Kidney capillary endothelial cell (primary cell): Measurements from ENCODE around the gene GLT1D1.

Experiments used
- DNase-seq: peaks from one replicate; pipeline ENCODE4 v3.0.0-alpha.2; 2018; ENCODE audit warnings: low spot score

GLT1D1 gene

GRCh38 chr12:128968668-128969067 lies 115.4 kb downstream of the GLT1D1 start:
- DNase-seq: no peak

- no peak for DNase-seq
Measured at GRCh38 chr12:128969480-128970055, 116.3 kb downstream of the GLT1D1 start.

GRCh38 chr12:128970110-128970509 lies 116.8 kb downstream of the GLT1D1 start:
- no peak for DNase-seq

GRCh38 chr12:128970941-128971340 lies 117.7 kb downstream of the GLT1D1 start:
- no peak for DNase-seq

GRCh38 chr12:128971802-128972201 lies 118.5 kb downstream of the GLT1D1 start:
- DNase-seq: no peak

- no peak for DNase-seq
Measured at GRCh38 chr12:128973883-128974681, 120.8 kb downstream of the GLT1D1 start.

DNA sequence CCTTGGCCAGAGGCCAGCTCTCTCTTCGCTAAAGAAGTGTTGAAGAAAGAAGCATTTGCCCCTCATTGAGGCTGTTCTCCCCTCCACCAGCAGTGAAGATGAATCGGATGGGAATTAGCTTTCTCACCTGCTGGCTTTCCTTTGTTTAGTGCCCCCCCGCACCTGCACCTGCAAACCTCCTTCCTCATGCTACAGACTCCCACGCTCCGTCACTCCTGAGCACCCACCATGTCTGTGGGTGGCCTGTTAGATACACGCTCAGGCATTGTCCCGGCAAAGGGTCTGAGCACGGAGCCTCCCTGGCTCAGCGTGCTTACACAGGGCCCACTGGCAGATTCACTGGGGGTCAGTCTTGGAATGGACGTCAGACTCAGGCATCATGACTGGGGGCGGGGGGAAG lies 121.6 kb downstream of the GLT1D1 start:
- no peak for DNase-seq

DNA sequence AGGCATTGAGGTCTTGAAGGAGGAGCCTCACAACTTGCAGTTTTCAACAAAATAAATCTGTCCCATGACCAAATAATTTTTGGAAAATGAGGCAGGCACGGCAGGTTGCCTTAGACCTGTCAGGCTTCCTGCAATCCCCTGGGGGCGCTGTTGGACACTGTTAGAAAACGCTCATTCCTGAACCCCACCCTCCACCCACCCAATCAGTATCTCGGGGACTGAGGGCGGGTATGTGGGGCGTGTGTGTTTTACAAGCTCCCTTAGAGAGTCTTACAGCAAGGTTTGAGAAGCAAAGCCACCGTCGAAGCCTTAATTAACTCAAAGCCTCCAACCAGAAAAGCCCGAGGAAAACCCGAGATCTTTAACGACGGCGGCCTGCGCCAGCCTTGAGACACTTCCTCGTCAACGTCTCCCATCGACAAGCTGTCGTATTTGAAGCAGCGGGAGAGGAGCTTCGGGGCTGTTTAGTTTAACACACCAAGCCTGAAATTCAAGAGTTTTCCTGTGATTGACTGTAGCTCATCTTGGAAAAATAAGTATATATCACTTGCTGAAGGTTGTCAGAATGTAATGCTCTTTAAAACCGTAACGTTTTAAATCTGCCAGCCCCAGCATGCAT lies 123.0 kb downstream of the GLT1D1 start:
- DNase-seq: no peak

DNA sequence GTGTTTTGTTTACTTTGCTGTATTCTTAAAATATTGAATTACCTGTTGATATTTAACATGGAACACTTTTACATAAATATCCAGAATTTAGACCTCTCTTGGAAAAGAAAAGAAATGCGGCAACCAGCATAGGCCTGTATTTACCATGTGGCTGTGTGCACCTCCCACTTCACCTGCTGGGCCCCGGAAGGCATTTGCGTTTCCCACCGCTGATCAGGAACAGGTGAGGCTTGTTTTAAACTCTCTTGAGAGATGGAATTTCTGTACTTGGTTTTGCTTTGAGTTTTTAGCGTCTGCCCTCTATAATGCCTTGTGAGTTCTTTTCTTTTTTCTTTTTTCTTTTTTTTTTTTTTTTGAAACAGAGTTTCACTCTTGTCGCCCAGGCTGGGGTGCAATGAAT lies 124.2 kb downstream of the GLT1D1 start:
- no peak for DNase-seq

GRCh38 chr12:128978067-128978466 lies 124.8 kb downstream of the GLT1D1 start:
- no peak for DNase-seq

DNA sequence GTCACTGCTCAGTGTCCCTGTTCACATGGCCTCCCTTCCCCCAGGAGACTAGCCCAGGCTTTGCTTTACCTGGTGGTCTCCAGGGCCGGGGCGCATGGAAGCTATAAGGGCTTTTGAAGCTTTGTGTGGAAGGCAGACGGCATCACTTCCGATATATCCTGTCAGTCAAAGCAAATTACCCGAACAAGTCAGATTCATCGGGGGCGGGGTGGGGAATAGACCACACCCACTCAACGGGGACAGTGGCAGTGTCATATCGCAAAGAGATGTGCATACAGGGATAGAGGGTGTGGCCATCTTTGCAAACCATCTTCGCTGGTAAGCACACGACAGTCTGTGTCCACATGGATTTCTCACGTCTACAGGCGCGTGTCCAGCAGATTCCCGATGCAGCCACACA lies 127.3 kb downstream of the GLT1D1 start:
- DNase-seq: no peak

DNA sequence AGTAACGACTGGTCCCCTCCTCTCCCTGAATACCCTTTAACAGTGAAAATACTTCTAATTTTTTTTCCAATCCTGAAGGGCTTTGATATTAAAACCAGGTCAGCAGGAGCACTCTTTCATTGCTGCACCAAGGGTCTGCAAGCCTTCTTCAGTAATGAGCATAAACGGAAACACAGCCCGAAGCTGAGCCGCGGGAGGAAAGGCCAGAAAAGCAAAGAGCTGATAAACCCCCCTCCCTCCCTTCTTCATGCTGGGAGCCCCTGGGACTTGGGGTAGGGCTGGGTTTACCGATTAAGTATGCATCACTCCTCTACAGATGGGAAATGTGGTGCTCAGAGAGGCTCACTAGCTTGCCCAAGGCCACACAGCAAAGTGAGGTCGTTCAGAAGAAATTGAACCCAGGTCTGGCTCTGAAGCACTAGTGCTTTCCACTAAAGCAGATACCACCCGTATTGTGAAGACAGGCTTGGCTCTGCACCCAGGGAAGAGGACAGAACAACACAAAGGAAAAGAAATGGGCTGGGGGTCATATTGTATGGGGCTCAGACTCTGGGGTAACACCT lies 128.8 kb downstream of the GLT1D1 start:
- no peak for DNase-seq

- DNase-seq: no peak
Measured at GRCh38 chr12:128982933-128983332, 129.7 kb downstream of the GLT1D1 start.

DNA sequence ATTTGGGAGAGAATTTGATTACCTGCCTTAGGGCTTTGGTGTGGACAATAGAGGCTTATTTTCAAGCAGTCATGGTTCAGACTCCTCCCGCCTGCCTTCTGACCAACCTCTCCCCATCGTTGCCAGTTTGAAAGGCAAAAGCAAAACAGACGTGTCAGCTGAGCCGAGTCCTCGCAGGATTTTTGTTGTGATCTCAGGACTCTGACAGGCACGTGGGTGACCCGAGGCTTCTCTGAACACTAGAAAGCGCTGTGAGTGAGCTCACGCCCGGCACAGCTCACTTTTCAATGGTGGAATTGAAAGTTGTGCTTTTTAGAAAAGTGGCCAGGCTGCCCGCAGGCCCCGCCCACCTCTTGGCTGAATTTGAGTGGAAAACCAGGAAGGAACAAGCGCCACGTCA lies 130.1 kb downstream of the GLT1D1 start:
- no peak for DNase-seq

GRCh38 chr12:128986957-128987356 lies 133.7 kb downstream of the GLT1D1 start:
- DNase-seq: no peak

DNA sequence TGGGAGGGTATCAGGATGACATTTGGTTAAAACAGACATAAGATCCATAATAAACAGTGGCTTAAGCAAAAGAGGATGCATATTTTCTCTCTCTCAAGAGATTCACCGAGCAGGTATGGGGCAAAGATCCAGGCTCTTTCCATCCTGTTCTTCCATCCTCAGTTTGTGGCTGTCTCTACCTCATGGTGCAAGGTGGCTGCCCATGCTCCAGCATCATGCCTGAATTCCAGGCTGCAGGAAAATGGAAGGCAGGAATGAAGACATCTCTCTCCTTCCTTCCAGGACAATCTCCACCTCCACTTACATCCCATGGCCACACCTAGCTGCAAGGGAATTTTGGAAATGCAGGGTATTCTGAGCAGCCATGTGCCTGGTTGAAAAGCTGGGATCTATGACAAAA lies 136.0 kb downstream of the GLT1D1 start:
- no peak for DNase-seq

- DNase-seq: no peak
Measured at GRCh38 chr12:128991716-128992115, 138.4 kb downstream of the GLT1D1 start.

DNA sequence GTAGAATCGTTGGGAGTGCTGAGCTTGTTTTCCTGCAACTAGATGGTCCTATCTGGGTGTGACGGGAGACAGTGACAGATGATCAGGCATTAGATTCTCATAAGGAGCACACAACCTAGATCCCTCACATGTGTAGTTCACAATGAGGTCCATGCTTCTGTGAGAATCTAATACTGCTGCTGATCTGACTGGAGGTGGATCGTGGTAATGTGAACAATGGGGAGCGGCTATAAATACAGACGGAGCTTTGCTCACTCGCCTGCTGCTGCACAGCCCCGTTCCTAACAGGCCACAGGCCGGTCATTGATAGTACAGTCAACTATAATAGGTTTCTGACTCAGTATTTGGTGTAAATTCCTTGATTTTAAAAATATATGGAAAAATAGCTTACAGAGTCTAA lies 138.8 kb downstream of the GLT1D1 start:
- DNase-seq: no peak

DNA sequence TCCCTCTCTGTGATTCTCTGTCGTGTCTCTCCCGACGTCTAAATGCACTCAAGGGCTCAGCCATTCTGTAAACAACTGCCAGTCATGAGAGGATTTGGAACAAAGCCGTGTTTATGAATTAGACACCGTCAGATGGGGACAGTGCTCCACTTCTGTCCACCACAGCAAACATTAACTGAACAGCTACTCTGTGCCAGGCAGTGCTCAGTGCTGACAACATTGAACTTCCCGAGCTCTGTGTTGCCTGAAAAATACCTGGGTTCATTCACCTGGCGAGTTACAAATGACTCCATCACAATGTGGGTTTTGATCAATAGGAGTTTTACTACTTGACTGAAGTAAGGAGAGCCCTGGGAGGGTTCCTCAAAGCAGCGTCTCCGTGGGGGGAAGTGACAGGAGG lies 139.3 kb downstream of the GLT1D1 start:
- DNase-seq: no peak

DNA sequence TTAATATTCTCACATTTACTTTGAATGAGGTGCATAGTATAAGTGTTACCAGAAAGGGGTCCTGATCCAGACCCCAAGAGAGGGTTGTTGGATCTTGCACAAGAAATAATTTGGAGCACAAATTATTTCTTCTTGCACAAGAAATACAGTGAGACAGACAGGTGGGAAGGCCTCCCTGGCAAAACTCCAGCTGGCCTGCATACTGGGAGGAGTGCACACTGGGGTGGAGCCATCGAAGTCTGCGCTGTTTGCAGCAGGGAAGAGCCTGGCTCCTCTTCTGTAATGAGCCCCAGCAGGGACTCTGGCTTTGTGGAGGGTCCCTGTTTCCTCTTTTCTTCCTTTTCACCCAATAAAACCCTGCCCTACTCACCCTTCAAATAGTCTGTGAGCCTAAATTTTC lies 141.6 kb downstream of the GLT1D1 start:
- DNase-seq: no peak

DNA sequence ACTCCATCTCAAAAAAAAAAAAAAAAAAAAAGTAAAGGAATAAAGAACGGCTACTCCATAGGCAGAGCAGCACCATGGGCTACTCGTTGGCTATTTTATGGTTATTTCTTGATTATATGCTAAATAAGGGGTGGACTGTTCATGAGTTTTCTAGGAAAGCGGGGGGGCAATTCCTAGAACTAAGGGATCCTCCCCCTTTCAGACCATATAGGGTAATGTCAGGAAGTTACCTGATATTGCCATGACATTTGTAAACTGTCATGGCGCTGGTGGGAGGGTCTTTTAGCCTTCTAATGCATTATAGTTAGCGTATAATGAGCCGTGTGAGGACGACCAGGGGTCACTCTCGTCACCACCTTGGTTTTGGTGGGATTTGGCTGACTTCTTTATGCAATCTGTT lies 142.3 kb downstream of the GLT1D1 start:
- no peak for DNase-seq

- DNase-seq: no peak
Measured at GRCh38 chr12:129001826-129002225, 148.5 kb downstream of the GLT1D1 start.

DNA sequence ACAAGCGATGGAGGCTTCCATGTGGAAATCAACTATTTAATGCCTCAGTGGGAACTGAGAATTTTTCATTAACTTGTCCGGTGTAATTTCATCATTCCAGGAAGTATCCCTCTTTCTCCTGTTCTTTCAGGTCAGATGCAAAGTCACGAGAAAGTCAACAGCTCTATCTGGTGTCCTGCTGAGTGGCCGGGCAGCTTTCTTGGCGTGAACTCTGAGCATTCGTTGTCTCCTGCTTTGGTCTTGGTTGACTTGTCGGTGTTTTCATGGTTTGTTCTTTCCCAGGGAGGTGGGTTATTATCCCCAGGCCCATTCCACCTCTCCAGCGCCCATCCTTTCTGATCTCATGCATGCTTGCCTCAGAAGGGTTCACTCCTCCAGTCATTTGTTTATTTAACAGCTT lies 149.1 kb downstream of the GLT1D1 start:
- DNase-seq: no peak
